NCI-H2081 (cell line): Measurements from ENCODE around the gene CC2D2B.
A peak's percentile ranks its signal among the peaks of the same experiment; 100 is the strongest.
"Not testable (repeated sequence)": the region's sequence is repeated elsewhere in the genome, so short reads cannot be mapped to it uniquely, and the experiment has no call there.

Experiments used
- DNase-seq, 2 experiments: peaks; one replicate each; lab custom pipeline; 2025; lab: John Stamatoyannopoulos, UW

Gene CC2D2B

GRCh38 chr10:95905897-95906580 lies 1.7 kb upstream of the CC2D2B start:
- not testable (repeated sequence) for DNase-seq

- DNase-seq: peak in 1 of 2 experiments; percentile 35
Observed at GRCh38 chr10:95906677-95907455, 909 bp upstream of the CC2D2B start.

- DNase-seq: no peak
Observed at GRCh38 chr10:95908450-95908849, 675 bp downstream of the CC2D2B start.

GRCh38 chr10:95909561-95909960 lies 1.8 kb downstream of the CC2D2B start:
- DNase-seq: no peak

GRCh38 chr10:95916039-95916438 lies 8.3 kb downstream of the CC2D2B start:
- not testable (repeated sequence) for DNase-seq

- no peak for DNase-seq
Observed at GRCh38 chr10:95920798-95921426, 13.1 kb downstream of the CC2D2B start.

- no peak for DNase-seq
Observed at GRCh38 chr10:95925033-95925432, 17.3 kb downstream of the CC2D2B start.

- DNase-seq: no peak
Observed at GRCh38 chr10:95935429-95935828, 27.7 kb downstream of the CC2D2B start.

- no peak for DNase-seq
Observed at GRCh38 chr10:95941115-95941514, 33.3 kb downstream of the CC2D2B start.

GRCh38 chr10:95963202-95963990 lies 55.6 kb downstream of the CC2D2B start:
- DNase-seq: no peak

- no peak for DNase-seq
Observed at GRCh38 chr10:95963991-95964389, 56.2 kb downstream of the CC2D2B start.

- no peak for DNase-seq
Observed at GRCh38 chr10:95964756-95965155, 57.0 kb downstream of the CC2D2B start.

- no peak for DNase-seq
Observed at GRCh38 chr10:95976362-95977229, 68.8 kb downstream of the CC2D2B start.

GRCh38 chr10:95982200-95982599 lies 74.4 kb downstream of the CC2D2B start:
- DNase-seq: no peak

GRCh38 chr10:95987685-95988426 lies 80.1 kb downstream of the CC2D2B start:
- no peak for DNase-seq

- no peak for DNase-seq
Observed at GRCh38 chr10:95988702-95989101, 80.9 kb downstream of the CC2D2B start.

- DNase-seq: not testable (repeated sequence)
Observed at GRCh38 chr10:95994376-95994775, 86.6 kb downstream of the CC2D2B start.

GRCh38 chr10:95998255-95998784 lies 90.5 kb downstream of the CC2D2B start:
- DNase-seq: no peak

GRCh38 chr10:96013956-96014355 lies 106.2 kb downstream of the CC2D2B start:
- DNase-seq: no peak

- no peak for DNase-seq
Observed at GRCh38 chr10:96014473-96015102, 106.8 kb downstream of the CC2D2B start.
